ENCODE results near the gene TRIM68. TPM values are rescaled to one million over a fixed set of nuclear protein-coding genes. Genes with fewer than 3 reads are reported as not detected.

The TRIM68 gene
- total RNA-seq, 4 donors from 2014 or later: 3.3 to 19.6 (median 15.6) TPM

GRCh38 chr11:4576880-4577279 lies 31.2 kb downstream of the TRIM68 start:
- Histone ChIP-seq H3K9me3 (no peaks in the 10 kb centered on the region), H3K36me3 (no peaks in the 10 kb centered on the region), H3K27ac (no peak overlapping the region), H3K4me1 (no peaks in the 10 kb centered on the region), H3K4me3 (no peak overlapping the region), H3K27me3 (no peaks in the 10 kb centered on the region)
- TF ChIP-seq POLR2A (IDR thresholded peaks at IDR 0.05) (no peak), CTCF (IDR thresholded peaks at IDR 0.05) (no peak)
- no peak for DNase-seq

GRCh38 chr11:4569075-4569474 lies 39.0 kb downstream of the TRIM68 start:
- no peak for DNase-seq
- Histone ChIP-seq H3K27ac (no peak overlapping the region), H3K9me3 (no peaks in the 10 kb centered on the region), H3K27me3 (no peaks in the 10 kb centered on the region), H3K36me3 (no peaks in the 10 kb centered on the region), H3K4me3 (no peak overlapping the region), H3K4me1 (no peaks in the 10 kb centered on the region)
- TF ChIP-seq CTCF (IDR thresholded peaks at IDR 0.05): no peak
- no peak for TF ChIP-seq POLR2A (IDR thresholded peaks at IDR 0.05)

GRCh38 chr11:4565371-4565770 lies 42.7 kb downstream of the TRIM68 start:
- H3K9me3 ChIP-seq: no peaks in the 10 kb centered on the region
- no peaks in the 10 kb centered on the region for H3K27me3 ChIP-seq
- TF ChIP-seq CTCF (IDR thresholded peaks at IDR 0.05): no peak
- no peak for DNase-seq
- no peak overlapping the region for H3K4me3 ChIP-seq
- H3K36me3 ChIP-seq: no peaks in the 10 kb centered on the region
- no peak overlapping the region for H3K27ac ChIP-seq
- no peaks in the 10 kb centered on the region for H3K4me1 ChIP-seq

- no peak for DNase-seq
- Histone ChIP-seq H3K9me3 (no peaks in the 10 kb centered on the region), H3K4me3 (no peak overlapping the region), H3K27me3 (no peaks in the 10 kb centered on the region), H3K27ac (no peak overlapping the region), H3K36me3 (no peaks in the 10 kb centered on the region), H3K4me1 (no peaks in the 10 kb centered on the region)
- TF ChIP-seq POLR2A (IDR thresholded peaks at IDR 0.05) (no peak), CTCF (IDR thresholded peaks at IDR 0.05) (no peak)
These were observed 47.6 kb downstream of the TRIM68 start for GRCh38 chr11:4560467-4560866.

GRCh38 chr11:4559527-4560440 lies 48.2 kb downstream of the TRIM68 start:
- no peak for DNase-seq
- no peak overlapping the region for H3K4me3 ChIP-seq
- no peaks in the 10 kb centered on the region for H3K4me1 ChIP-seq
- no peaks in the 10 kb centered on the region for H3K27me3 ChIP-seq
- H3K27ac ChIP-seq: no peak overlapping the region
- no peaks in the 10 kb centered on the region for H3K9me3 ChIP-seq
- TF ChIP-seq POLR2A (IDR thresholded peaks at IDR 0.05) (no peak), CTCF (IDR thresholded peaks at IDR 0.05) (no peak)
- no peaks in the 10 kb centered on the region for H3K36me3 ChIP-seq

Measured in Peyer's patch (tissue), 4 donors.